ENCODE data around the gene SEMA4C.
A peak's percentile ranks its signal among the peaks of the same experiment; 100 is the strongest.

The SEMA4C gene

DNA sequence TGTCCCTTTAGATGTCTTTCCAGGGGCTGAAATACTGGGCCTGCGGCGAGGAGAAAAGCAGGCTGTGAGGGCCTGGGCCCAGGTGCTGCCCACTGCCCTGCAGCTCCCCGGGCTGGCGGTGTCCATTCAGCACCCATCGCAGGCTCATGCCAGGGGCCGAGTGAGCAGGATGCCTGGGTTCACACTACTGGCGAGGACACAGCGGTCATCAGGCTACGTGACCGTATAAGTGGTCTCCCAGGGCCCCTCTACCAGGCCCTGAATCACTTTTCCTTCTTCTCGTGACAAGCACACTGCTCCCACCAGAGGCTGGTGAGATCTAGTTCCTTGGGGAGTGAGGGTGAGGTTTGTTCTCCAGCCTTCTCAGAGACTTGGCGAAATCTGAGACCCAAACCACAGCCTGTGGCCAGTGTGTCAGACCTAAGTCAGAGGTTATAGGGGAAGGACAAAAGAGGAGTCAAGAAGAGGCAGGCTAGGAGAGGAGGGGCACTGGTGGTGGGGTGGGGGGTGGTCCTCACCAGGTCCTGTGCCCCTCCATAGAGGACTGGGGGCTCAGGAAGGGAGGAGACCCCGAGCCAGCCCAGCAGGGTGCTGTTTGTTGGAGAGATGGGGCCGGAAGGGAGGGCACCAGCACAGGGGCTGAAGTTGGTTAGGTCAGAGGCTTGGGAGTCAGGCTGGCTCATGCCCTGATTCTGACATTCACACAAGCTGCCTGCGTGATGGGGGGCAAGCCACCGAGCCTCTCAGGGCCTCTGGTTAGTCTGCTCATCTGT lies 6.6 kb upstream of the SEMA4C start:
- Histone ChIP-seq H3K9ac (ENCODE audit: low read length) (no peak overlapping the region), H3K9me3 (ENCODE audit: control insufficient read depth, low read depth, low read length) (no peaks in the 10 kb centered on the region), H3K4me1 (ENCODE audit: control insufficient read depth, low read depth, low read length) (peaks cover 31% of the 10 kb centered on the region)

GRCh38 chr2:96875498-96876268 lies 5.8 kb upstream of the SEMA4C start:
- Histone ChIP-seq H3K9ac (ENCODE audit: low read length) (no peak overlapping the region), H3K4me1 (ENCODE audit: control insufficient read depth, low read depth, low read length) (peaks cover 29% of the 10 kb centered on the region), H3K36me3 (ENCODE audit: control insufficient read depth, low read depth, low read length) (no peaks in the 10 kb centered on the region), H3K4me3 (ENCODE audit: low read length) (no peak overlapping the region), H3K27me3 (ENCODE audit: control insufficient read depth, insufficient read depth, low read length) (peaks cover 6% of the 10 kb centered on the region), H3K27ac (ENCODE audit: low read length) (no peak overlapping the region), H3K9me3 (ENCODE audit: control insufficient read depth, low read depth, low read length) (no peaks in the 10 kb centered on the region)

More for the DNA sequence above, 6.6 kb upstream of the SEMA4C start:
- Histone ChIP-seq H3K36me3 (ENCODE audit: control insufficient read depth, low read depth, low read length) (no peaks in the 10 kb centered on the region), H3K4me3 (ENCODE audit: low read length) (no peak overlapping the region), H3K27ac (ENCODE audit: low read length) (no peak overlapping the region), H3K27me3 (ENCODE audit: control insufficient read depth, insufficient read depth, low read length) (no peaks in the 10 kb centered on the region)

DNA sequence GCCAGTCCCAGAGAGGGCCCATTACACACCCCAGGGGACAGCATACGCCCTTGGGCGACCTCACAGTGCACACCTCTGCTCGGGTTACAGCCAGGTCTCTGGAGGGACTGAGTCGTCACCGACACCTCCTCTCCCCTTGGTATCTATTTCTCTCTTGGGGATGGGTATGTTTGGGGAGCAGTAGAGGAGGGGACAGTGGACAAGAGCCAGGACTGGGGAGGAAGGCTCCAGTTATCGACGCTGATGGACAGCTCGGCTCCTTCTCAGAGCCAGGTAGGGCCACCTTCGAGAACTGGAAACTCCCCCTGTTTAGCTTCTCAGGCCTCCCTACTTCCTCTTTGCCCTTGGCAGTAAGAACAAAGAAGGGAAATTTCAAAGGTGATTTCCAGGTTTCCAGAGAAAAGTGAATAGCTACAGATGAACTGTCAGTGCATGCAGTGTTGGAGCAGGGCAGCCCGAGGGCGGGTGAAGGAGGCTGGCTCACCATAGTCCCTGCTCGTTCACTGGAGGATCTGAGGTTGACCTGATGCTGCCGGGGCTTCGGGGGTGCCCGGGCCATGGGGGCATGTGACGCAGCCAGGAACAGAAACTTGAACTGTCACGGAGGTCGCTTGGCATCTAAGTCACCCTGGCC lies 4.4 kb upstream of the SEMA4C start:
- Histone ChIP-seq H3K4me1 (ENCODE audit: control insufficient read depth, low read depth, low read length) (peaks cover 30% of the 10 kb centered on the region), H3K27ac (ENCODE audit: low read length) (no peak overlapping the region), H3K9ac (ENCODE audit: low read length) (no peak overlapping the region)

DNA sequence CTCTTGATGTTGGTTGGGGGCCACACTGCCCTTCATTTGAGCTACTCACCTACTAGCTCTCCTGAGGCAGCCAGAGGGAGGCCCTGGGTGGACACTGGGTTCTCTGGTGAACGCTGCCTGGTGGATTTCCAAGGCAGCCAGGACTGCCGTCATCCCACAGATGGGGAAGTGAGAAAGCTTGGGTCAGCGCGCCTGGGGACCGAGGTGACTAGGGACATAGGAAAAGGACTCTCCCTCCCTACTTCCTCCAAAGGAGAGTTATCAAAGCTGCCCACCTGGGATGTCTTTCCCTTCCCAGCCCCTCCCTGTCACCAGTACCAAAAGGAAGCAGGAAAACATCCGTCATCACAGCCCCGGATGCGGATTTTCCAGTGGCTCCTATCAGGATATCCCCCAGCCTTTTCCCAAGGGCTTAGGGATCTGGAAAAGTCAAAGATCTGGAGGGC lies 3.8 kb upstream of the SEMA4C start:
- peaks cover 9% of the 10 kb centered on the region for H3K27me3 ChIP-seq (ENCODE audit: control insufficient read depth, insufficient read depth, low read length)
- H3K4me3 ChIP-seq (ENCODE audit: low read length), result no peak overlapping the region
- no peaks in the 10 kb centered on the region for H3K36me3 ChIP-seq (ENCODE audit: control insufficient read depth, low read depth, low read length)
- H3K9ac ChIP-seq (ENCODE audit: low read length), result no peak overlapping the region
- H3K27ac ChIP-seq (ENCODE audit: low read length), result no peak overlapping the region
- H3K9me3 ChIP-seq (ENCODE audit: control insufficient read depth, low read depth, low read length), result no peaks in the 10 kb centered on the region
- H3K4me1 ChIP-seq (ENCODE audit: control insufficient read depth, low read depth, low read length), result peaks cover 30% of the 10 kb centered on the region

More for the DNA sequence above, 4.4 kb upstream of the SEMA4C start:
- H3K4me3 ChIP-seq (ENCODE audit: low read length), result no peak overlapping the region
- H3K9me3 ChIP-seq (ENCODE audit: control insufficient read depth, low read depth, low read length), result no peaks in the 10 kb centered on the region
- no peaks in the 10 kb centered on the region for H3K36me3 ChIP-seq (ENCODE audit: control insufficient read depth, low read depth, low read length)
- peaks cover 9% of the 10 kb centered on the region for H3K27me3 ChIP-seq (ENCODE audit: control insufficient read depth, insufficient read depth, low read length)

DNA sequence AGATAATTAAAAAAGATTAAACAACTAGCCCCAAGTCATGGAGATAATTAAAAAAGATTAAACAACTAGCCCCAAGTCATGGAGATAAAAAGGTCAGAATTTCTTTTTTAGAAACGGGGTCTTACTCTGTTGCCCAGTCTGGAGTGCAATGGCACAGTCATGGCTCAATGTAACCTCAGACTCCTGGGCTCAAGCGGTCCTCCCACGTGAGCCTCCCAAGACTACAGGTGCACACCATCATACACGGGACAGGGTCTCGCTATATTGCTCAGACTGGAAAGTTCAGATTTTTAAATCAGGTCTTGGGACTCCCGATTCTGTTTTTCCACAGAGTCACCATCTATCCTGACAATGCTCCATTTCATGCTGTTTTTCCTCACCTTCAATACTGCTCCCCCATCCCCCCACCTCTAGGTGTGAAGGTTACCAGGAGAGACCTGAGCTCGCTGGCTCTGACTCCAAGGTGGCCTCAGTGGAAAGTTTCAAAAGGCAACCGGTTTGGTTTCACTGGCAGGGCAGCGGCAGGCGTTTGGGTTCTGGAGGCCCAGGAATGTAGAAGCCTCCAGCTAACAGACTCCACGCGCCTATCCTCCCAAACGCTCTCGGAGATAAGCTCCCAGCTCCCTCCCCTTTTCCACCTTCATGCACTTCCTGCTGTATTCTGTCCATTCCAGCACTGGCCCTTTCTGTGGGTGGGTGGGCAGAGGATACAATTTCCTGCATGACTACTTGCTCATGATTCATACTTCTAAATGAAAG lies 2.9 kb upstream of the SEMA4C start:
- Histone ChIP-seq H3K4me1 (ENCODE audit: control insufficient read depth, low read depth, low read length) (peaks cover 31% of the 10 kb centered on the region), H3K27ac (ENCODE audit: low read length) (no peak overlapping the region), H3K9me3 (ENCODE audit: control insufficient read depth, low read depth, low read length) (no peaks in the 10 kb centered on the region), H3K36me3 (ENCODE audit: control insufficient read depth, low read depth, low read length) (no peaks in the 10 kb centered on the region), H3K4me3 (ENCODE audit: low read length) (no peak overlapping the region), H3K9ac (ENCODE audit: low read length) (no peak overlapping the region), H3K27me3 (ENCODE audit: control insufficient read depth, insufficient read depth, low read length) (peaks cover 9% of the 10 kb centered on the region)

GRCh38 chr2:96870626-96871255 lies 861 bp upstream of the SEMA4C start:
- H3K4me1 ChIP-seq (ENCODE audit: control insufficient read depth, low read depth, low read length), result peaks cover 28% of the 10 kb centered on the region
- no peak overlapping the region for H3K27ac ChIP-seq (ENCODE audit: low read length)
- H3K9ac ChIP-seq (ENCODE audit: low read length), result peak overlapping the region; percentile 95
- peaks cover 14% of the 10 kb centered on the region for H3K36me3 ChIP-seq (ENCODE audit: control insufficient read depth, low read depth, low read length)
- peak overlapping the region; percentile 71 for H3K4me3 ChIP-seq (ENCODE audit: low read length)
- H3K27me3 ChIP-seq (ENCODE audit: control insufficient read depth, insufficient read depth, low read length), result peaks cover 9% of the 10 kb centered on the region
- H3K9me3 ChIP-seq (ENCODE audit: control insufficient read depth, low read depth, low read length), result no peaks in the 10 kb centered on the region

- Histone ChIP-seq H3K9ac (ENCODE audit: low read length) (peak overlapping the region; percentile 95), H3K4me3 (ENCODE audit: low read length) (peak overlapping the region; percentile 71), H3K27ac (ENCODE audit: low read length) (peak overlapping the region; percentile 91), H3K27me3 (ENCODE audit: control insufficient read depth, insufficient read depth, low read length) (peaks cover 9% of the 10 kb centered on the region), H3K4me1 (ENCODE audit: control insufficient read depth, low read depth, low read length) (peaks cover 28% of the 10 kb centered on the region), H3K36me3 (ENCODE audit: control insufficient read depth, low read depth, low read length) (peaks cover 28% of the 10 kb centered on the region), H3K9me3 (ENCODE audit: control insufficient read depth, low read depth, low read length) (no peaks in the 10 kb centered on the region)
These were observed 529 bp downstream of the SEMA4C start for GRCh38 chr2:96869281-96869821.

DNA sequence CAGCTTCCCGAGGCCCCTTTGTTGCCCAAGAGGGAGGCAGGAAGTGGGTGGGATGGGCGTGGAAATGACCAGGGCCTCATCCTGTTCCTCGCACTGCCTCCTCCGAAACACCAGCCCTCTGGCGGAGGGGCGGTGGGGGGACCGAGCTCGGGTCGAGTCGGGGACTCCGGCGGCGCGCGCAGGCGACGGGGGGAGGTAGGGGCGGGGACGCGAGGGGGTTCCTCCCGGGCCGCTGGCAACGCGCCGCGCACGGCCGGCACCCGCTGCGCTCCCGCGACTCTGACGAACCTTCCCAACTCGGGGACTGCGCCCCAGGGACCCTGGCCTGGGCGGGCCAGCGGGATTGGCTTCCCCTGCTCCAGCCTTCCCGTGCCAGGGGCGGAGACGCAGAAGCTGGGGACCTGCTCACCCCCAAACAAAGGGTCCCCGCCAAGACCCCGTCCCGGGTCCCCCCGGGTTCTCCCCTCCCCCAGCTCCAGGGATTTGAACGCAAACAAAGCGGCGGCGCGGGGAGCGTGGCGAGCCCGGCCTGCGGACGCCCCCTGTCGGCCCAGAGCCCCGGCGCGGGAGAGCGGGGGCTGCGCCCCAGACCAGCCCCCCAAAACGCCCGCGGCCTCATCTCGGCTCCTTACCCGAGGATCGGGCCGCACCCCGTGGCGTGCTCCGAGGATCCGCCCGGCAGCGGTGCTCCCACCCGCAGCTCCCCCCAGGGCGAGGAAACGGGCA lies 1.2 kb downstream of the SEMA4C start:
- H3K27ac ChIP-seq (ENCODE audit: low read length), result peak overlapping the region; percentile 91
- peak overlapping the region; percentile 95 for H3K9ac ChIP-seq (ENCODE audit: low read length)
- peaks cover 9% of the 10 kb centered on the region for H3K27me3 ChIP-seq (ENCODE audit: control insufficient read depth, insufficient read depth, low read length)
- peaks cover 22% of the 10 kb centered on the region for H3K4me1 ChIP-seq (ENCODE audit: control insufficient read depth, low read depth, low read length)
- H3K9me3 ChIP-seq (ENCODE audit: control insufficient read depth, low read depth, low read length), result no peaks in the 10 kb centered on the region
- peak overlapping the region; percentile 71 for H3K4me3 ChIP-seq (ENCODE audit: low read length)
- peaks cover 34% of the 10 kb centered on the region for H3K36me3 ChIP-seq (ENCODE audit: control insufficient read depth, low read depth, low read length)

- peaks cover 9% of the 10 kb centered on the region for H3K27me3 ChIP-seq (ENCODE audit: control insufficient read depth, insufficient read depth, low read length)
- peak overlapping the region; percentile 71 for H3K4me3 ChIP-seq (ENCODE audit: low read length)
- H3K4me1 ChIP-seq (ENCODE audit: control insufficient read depth, low read depth, low read length), result peaks cover 16% of the 10 kb centered on the region
- peak overlapping the region; percentile 91 for H3K27ac ChIP-seq (ENCODE audit: low read length)
- no peaks in the 10 kb centered on the region for H3K9me3 ChIP-seq (ENCODE audit: control insufficient read depth, low read depth, low read length)
- peaks cover 42% of the 10 kb centered on the region for H3K36me3 ChIP-seq (ENCODE audit: control insufficient read depth, low read depth, low read length)
- peak overlapping the region; percentile 95 for H3K9ac ChIP-seq (ENCODE audit: low read length)
These were observed 1.9 kb downstream of the SEMA4C start for GRCh38 chr2:96867756-96868554.
